GM12873 (cell line): ENCODE results near the gene NKAIN2.

Experiments used
- TF ChIP-seq, protein P1 (sequence below): IDR thresholded peaks from 2 replicates; pipeline ENCODE4 v1.5.1; 2012; ENCODE audit warnings: low read depth, mild to moderate bottlenecking, moderate library complexity, low read length, control low read depth; ENCODE audit not compliant: insufficient read depth; ENCODE audit errors: missing control alignments

Gene NKAIN2

DNA sequence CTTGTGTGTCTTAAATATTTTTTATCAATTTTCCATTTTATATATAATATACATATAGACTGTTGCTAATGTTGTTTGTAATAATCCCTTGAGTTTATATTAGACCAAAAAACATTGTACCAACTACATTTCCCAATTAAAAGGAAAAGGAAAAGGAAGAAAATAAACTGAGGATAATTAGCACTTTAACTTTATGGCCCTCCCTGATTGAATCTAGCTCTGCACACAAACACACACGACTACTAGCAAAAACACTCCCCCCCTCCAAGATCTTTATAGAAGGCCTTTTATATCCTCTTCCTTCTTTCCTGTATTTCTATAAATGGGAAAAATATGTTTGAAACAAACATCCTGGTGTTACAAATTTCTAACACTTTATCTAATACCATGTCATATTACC is 276.8 kb downstream of the NKAIN2 start:
- TF ChIP-seq, protein P1, sequence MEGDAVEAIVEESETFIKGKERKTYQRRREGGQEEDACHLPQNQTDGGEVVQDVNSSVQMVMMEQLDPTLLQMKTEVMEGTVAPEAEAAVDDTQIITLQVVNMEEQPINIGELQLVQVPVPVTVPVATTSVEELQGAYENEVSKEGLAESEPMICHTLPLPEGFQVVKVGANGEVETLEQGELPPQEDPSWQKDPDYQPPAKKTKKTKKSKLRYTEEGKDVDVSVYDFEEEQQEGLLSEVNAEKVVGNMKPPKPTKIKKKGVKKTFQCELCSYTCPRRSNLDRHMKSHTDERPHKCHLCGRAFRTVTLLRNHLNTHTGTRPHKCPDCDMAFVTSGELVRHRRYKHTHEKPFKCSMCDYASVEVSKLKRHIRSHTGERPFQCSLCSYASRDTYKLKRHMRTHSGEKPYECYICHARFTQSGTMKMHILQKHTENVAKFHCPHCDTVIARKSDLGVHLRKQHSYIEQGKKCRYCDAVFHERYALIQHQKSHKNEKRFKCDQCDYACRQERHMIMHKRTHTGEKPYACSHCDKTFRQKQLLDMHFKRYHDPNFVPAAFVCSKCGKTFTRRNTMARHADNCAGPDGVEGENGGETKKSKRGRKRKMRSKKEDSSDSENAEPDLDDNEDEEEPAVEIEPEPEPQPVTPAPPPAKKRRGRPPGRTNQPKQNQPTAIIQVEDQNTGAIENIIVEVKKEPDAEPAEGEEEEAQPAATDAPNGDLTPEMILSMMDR: no peak

DNA sequence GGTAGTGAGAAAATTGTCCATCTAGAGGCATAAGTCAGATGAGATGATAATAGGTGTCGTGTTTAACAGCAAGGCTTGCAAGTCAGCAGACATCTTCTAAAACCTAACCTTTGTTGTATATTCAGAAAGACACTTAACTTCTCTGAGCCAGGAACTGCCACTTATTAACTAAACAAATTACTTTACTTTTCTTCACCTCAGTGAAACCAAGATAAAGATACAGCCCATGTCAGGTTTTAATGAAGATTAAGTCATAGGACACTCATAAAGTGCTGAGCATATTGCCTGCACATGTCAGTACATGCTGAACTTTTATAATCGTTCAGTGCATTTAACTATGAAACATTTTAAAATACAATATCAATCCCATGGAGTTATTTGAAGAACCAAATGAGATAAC is 286.8 kb downstream of the NKAIN2 start:
- TF ChIP-seq, protein P1: no peak

DNA sequence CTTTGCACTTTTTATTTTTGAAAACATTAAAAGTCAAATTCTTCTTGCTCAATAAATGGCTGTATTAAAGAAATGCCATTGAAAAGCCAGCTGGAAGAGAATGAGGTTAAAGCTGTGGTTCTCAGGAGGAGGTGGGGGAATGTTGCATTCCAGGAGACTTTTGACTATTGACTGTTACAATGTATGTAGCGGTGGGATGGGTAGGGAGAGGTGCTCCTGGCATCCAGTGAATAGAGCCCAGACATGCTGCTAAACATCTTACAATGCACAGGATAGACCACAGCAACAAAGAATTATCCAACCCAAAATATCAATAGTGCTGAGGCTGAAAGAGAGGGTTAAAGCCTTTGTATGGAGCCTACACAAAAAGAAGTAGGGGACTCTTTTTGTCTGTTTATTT is 295.9 kb downstream of the NKAIN2 start:
- TF ChIP-seq, protein P1: no peak

DNA sequence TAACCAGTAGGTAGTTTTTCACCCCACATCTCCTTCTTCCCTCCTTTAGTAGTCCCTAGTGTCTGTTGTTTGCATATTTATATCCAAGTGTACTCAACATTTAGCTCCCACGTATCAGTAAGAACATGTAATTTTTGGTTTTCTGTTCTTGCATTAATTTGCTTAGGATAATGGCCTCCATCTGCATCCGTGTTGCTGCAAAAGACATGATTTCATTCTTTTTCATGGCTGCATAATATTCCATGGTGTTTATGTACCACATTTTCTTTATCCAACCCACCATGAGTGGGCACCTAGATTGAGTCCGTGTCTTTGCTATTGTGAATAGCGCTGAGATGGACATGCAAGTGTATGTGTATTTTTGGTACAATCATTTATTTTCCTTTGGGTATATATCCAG is 306.8 kb downstream of the NKAIN2 start:
- TF ChIP-seq, protein P1: no peak

DNA sequence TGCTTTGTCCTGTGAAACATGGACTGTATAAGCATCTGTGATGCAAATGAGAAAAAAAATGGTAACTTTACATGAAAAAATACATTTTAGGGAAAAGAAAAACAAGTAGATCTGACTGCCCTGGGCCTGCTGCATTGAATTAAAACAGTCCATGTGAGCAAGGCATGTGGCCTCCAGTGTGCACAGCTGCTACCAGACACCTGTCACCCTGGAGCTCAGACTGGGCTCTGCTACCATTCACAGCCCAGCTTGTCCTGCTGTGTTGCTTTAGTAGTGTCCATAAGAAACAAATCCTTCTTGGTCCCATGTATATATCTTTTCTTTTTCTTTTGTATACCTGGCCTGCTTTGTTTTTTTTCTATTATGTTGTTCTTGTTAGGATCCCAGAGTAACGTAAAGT is 315.9 kb downstream of the NKAIN2 start:
- TF ChIP-seq, protein P1: no peak

DNA sequence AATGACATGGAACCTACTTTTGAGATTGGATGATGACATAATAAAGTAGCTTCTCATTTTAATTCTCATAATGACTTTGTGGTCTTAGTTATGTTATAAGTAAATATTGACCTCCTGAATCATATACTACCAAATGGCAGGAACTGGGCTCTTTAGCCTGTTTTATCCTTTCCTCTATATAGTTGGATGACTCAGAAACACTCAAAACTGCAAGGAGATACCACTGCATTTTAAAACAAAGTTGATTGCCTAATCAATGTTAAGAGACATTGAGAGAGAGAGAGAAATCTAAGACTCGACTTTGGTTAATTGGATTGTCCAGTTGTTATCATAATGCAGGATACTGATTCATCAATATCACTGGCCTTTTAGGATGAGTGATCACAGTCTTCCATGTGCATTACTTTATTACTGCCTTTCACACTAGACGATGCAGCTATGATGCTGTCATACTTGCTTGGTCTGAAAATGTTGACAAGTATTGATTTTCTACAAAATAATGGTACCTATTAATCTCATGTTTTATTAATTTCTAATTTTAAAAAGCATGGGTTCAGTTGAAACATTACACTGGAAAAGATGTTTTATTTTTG is 320.0 kb downstream of the NKAIN2 start:
- TF ChIP-seq, protein P1: no peak

DNA sequence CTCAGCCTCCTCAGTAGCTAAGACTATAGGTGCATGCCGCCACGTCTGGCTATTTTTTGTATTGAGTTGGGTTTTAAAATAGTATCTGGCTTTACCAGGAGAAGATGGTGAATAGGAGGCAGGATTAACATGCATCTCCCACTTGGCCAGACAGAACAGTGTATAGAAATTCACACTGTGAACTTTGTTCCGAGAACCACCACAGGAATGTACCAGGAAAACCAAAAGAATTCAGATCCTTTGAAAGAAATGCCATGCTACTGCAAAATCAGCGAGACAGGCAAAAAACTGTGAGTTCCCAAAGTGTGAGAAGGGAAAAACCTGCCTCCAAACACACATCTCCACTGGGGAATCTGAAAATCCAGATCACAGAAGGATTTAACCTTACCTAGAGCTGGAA is 327.6 kb downstream of the NKAIN2 start:
- TF ChIP-seq, protein P1: no peak
